Progenitor cell of endocrine pancreas (in vitro differentiated cells): Measurements from ENCODE around the gene LRCH1. TPM values are rescaled to one million over a fixed set of nuclear protein-coding genes. Genes with fewer than 3 reads are reported as not detected.
"Not testable (repeated sequence)": the region's sequence is repeated elsewhere in the genome, so short reads cannot be mapped to it uniquely, and the experiment has no call there.

Experiments
- DNase-seq: peaks from one replicate; pipeline ENCODE4 v3.0.0; 2021; ENCODE audit warnings: low spot score; ENCODE audit not compliant: unreplicated experiment
- H3K27ac Mint-ChIP-seq: 2 replicates; pipeline ENCODE4 v1.8.0; 2021; ENCODE audit warnings: mild to moderate bottlenecking, moderate library complexity, mixed read lengths
- H3K27me3 Mint-ChIP-seq: 2 replicates; pipeline ENCODE4 v1.8.0; 2021; ENCODE audit warnings: mixed read lengths
- H3K36me3 Mint-ChIP-seq: 2 replicates; pipeline ENCODE4 v1.8.0; 2022; ENCODE audit warnings: mixed read lengths; ENCODE audit not compliant: insufficient read depth
- H3K4me1 Mint-ChIP-seq: 2 replicates; pipeline ENCODE4 v1.8.0; 2021; ENCODE audit warnings: low read depth, mixed read lengths
- H3K4me3 Mint-ChIP-seq: 2 replicates; pipeline ENCODE4 v1.8.0; 2021; ENCODE audit warnings: low read depth, mild to moderate bottlenecking, moderate library complexity, mixed read lengths
- H3K9me3 Mint-ChIP-seq: 2 replicates; pipeline ENCODE4 v1.8.0; 2021; ENCODE audit warnings: low read depth, mixed read lengths
- CTCF ChIP-seq: fragments of 200-600 bp; sonication (generic); IDR thresholded peaks from one replicate; pipeline ENCODE4 v1.5.0; 2021; ENCODE audit warnings: antibody characterized with exemption, mild to moderate bottlenecking; ENCODE audit not compliant: unreplicated experiment
- total RNA-seq: library from RNA; stranded (reverse); gene quantifications from 2 replicates; pipeline ENCODE4 v1.2.1, GENCODE V29; 2021

Gene LRCH1
- total RNA-seq, 1 donor from 2014 or later = 17.9 TPM

- Mint-ChIP-seq H3K27me3 (no peaks in the 10 kb centered on the region), H3K4me1 (no peaks in the 10 kb centered on the region), H3K36me3 (no peaks in the 10 kb centered on the region), H3K27ac (no peak overlapping the region), H3K9me3 (no peaks in the 10 kb centered on the region), H3K4me3 (no peak overlapping the region)
- TF ChIP-seq CTCF = no peak
- DNase-seq = no peak
Observed at GRCh38 chr13:46757640-46758039, 204.7 kb downstream of the LRCH1 start.

- Mint-ChIP-seq H3K4me1 (no peaks in the 10 kb centered on the region), H3K27ac (no peak overlapping the region), H3K36me3 (no peaks in the 10 kb centered on the region), H3K27me3 (no peaks in the 10 kb centered on the region), H3K9me3 (no peaks in the 10 kb centered on the region), H3K4me3 (no peak overlapping the region)
- DNase-seq = no peak
- no peak for TF ChIP-seq CTCF
Observed at GRCh38 chr13:46759846-46760245, 206.9 kb downstream of the LRCH1 start.

- Mint-ChIP-seq H3K36me3 (no peaks in the 10 kb centered on the region), H3K4me3 (no peak overlapping the region), H3K27ac (no peak overlapping the region), H3K9me3 (no peaks in the 10 kb centered on the region), H3K4me1 (no peaks in the 10 kb centered on the region), H3K27me3 (no peaks in the 10 kb centered on the region)
- TF ChIP-seq CTCF = no peak
- no peak for DNase-seq
Observed at GRCh38 chr13:46761174-46761573, 208.2 kb downstream of the LRCH1 start.

DNA sequence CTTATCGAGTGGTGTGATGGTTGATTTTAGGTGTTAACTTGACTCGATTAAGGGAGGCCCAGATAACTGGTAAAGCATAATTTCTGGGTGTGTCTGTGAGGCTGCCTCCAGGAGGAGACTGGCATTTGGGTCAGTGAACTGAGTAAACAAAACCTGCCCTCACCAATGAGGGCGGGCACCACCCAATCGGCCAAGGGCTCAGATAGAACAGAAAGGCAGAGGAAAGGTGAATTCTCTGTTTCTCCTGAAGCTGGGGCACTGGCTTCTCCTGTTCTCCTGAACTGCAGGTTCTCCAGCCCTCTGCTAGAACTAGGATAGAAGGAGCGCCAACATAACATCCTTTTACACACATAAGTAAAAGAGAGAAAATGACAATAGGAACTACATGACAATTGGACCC, 208.9 kb downstream of the LRCH1 start:
- no peak for TF ChIP-seq CTCF
- Mint-ChIP-seq H3K9me3 (no peaks in the 10 kb centered on the region), H3K27me3 (no peaks in the 10 kb centered on the region), H3K4me1 (no peaks in the 10 kb centered on the region), H3K36me3 (no peaks in the 10 kb centered on the region), H3K4me3 (no peak overlapping the region), H3K27ac (no peak overlapping the region)
- DNase-seq = no peak

DNA sequence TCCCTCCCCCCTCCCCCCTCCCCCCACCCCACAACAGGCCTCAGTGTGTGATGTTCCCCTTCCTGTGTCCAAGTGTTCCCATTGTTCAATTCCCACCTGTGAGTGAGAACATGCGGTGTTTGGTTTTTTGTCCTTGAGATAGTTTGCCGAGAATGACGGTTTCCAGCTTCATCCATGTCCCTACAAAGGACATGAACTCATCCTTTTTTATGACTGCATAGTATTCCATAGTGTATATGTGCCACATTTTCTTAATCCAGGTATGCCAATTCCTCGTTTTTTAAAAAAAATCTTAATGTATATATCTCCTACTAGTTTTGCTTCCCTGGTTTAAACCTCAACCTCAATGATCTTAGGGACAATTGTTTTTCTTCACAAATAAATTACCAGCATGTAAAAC, 217.0 kb downstream of the LRCH1 start:
- DNase-seq, H3K27me3 Mint-ChIP-seq, H3K4me3 Mint-ChIP-seq, H3K4me1 Mint-ChIP-seq, H3K9me3 Mint-ChIP-seq, H3K27ac Mint-ChIP-seq: not testable (repeated sequence)
- H3K36me3 Mint-ChIP-seq = peaks cover 22% of the 10 kb centered on the region

- no peak for DNase-seq
- Mint-ChIP-seq H3K36me3 (peaks cover 25% of the 10 kb centered on the region), H3K4me1 (no peaks in the 10 kb centered on the region)
Observed at GRCh38 chr13:46771693-46772092, 218.7 kb downstream of the LRCH1 start.

More at GRCh38 chr13:46771693-46772092, 218.7 kb downstream of the LRCH1 start:
- TF ChIP-seq CTCF = no peak
- Mint-ChIP-seq H3K9me3 (no peaks in the 10 kb centered on the region), H3K27ac (no peak overlapping the region), H3K27me3 (no peaks in the 10 kb centered on the region), H3K4me3 (no peak overlapping the region)
